Duodenal mucosa (tissue), 2 donors: ENCODE measurements around the gene ENOX2.
"Not testable (repeated sequence)": the region's sequence is repeated elsewhere in the genome, so short reads cannot be mapped to it uniquely, and the experiment has no call there.

Experiments
- H3K27ac ChIP-seq: one replicate; pipeline ENCODE4 v1.7.0; 2013; ENCODE audit warnings: low read depth, low read length
- H3K27me3 ChIP-seq, 2 donors: one replicate each; pipeline ENCODE4 v1.7.0; 2013; ENCODE audit warnings: low read length in 2 of 2, control low read depth in 1 of 2; ENCODE audit not compliant: insufficient read depth in 2 of 2, control insufficient read depth in 1 of 2
- H3K36me3 ChIP-seq, 2 donors: one replicate each; pipeline ENCODE4 v1.7.0; 2013; ENCODE audit warnings: low read length in 2 of 2, control low read depth in 1 of 2; ENCODE audit not compliant: insufficient read depth in 2 of 2, control insufficient read depth in 1 of 2
- H3K4me1 ChIP-seq, 2 donors: one replicate each; pipeline ENCODE4 v1.7.0; 2013; ENCODE audit warnings: low read length in 2 of 2, control low read depth in 1 of 2; ENCODE audit not compliant: insufficient read depth in 2 of 2, control insufficient read depth in 1 of 2
- H3K4me3 ChIP-seq, 2 donors: one replicate each; pipeline ENCODE4 v1.7.0; 2013; ENCODE audit warnings: low read length in 2 of 2, low read depth in 1 of 2
- H3K9ac ChIP-seq, 2 donors: one replicate each; pipeline ENCODE4 v1.7.0; 2013; ENCODE audit warnings: low read length in 2 of 2, low read depth in 1 of 2
- H3K9me3 ChIP-seq, 2 donors: one replicate each; pipeline ENCODE4 v1.7.0; 2013; ENCODE audit warnings: low read length in 2 of 2, control low read depth in 1 of 2; ENCODE audit not compliant: control insufficient read depth in 1 of 2

ENOX2 gene

GRCh38 chrX:130902783-130903613, at the start of gene ENOX2:
TSS of gene ENOX2 (minus strand) at chrX:130903209. CDS start at chrX:130703216, 199,993 bp downstream.
- H3K27ac ChIP-seq = no peak within 1 kb of the TSS
- peaks cover 0 to 5% of the 10 kb centered on the region in 2 donors for H3K4me1 ChIP-seq
- H3K27me3 ChIP-seq = no peaks in the 10 kb centered on the region
- H3K4me3 ChIP-seq = peak within 1 kb of the TSS; percentile 73 to 83
- H3K36me3 ChIP-seq = peaks cover 0 to 3% of the 10 kb centered on the region in 2 donors
- no peaks in the 10 kb centered on the region for H3K9me3 ChIP-seq
- peak within 1 kb of the TSS; percentile 54 to 63 for H3K9ac ChIP-seq

GRCh38 chrX:130952266-130953043, 49.4 kb upstream of the ENOX2 start:
- Histone ChIP-seq H3K27ac (no peak overlapping the region), H3K9me3 (no peaks in the 10 kb centered on the region), H3K4me1 (no peaks in the 10 kb centered on the region), H3K9ac (no peak overlapping the region), H3K36me3 (no peaks in the 10 kb centered on the region), H3K4me3 (no peak overlapping the region), H3K27me3 (no peaks in the 10 kb centered on the region)

GRCh38 chrX:130944230-130944629, 41.2 kb upstream of the ENOX2 start:
- Histone ChIP-seq H3K27ac (no peak overlapping the region), H3K9ac (no peak overlapping the region), H3K4me1 (no peaks in the 10 kb centered on the region), H3K9me3 (no peaks in the 10 kb centered on the region), H3K4me3 (no peak overlapping the region), H3K36me3 (no peaks in the 10 kb centered on the region), H3K27me3 (no peaks in the 10 kb centered on the region)

- Histone ChIP-seq H3K9ac (no peak overlapping the region), H3K4me1 (no peaks in the 10 kb centered on the region)
These were observed 34.1 kb upstream of the ENOX2 start for GRCh38 chrX:130937101-130937500.

GRCh38 chrX:130933358-130933757, 30.3 kb upstream of the ENOX2 start:
- Histone ChIP-seq H3K4me1 (no peaks in the 10 kb centered on the region), H3K27me3 (no peaks in the 10 kb centered on the region), H3K4me3 (no peak overlapping the region), H3K9me3 (no peaks in the 10 kb centered on the region), H3K36me3 (no peaks in the 10 kb centered on the region), H3K9ac (no peak overlapping the region), H3K27ac (no peak overlapping the region)

More at GRCh38 chrX:130937101-130937500, 34.1 kb upstream of the ENOX2 start:
- no peaks in the 10 kb centered on the region for H3K36me3 ChIP-seq
- no peaks in the 10 kb centered on the region for H3K27me3 ChIP-seq
- no peak overlapping the region for H3K4me3 ChIP-seq
- no peaks in the 10 kb centered on the region for H3K9me3 ChIP-seq
- no peak overlapping the region for H3K27ac ChIP-seq

- not testable (repeated sequence) for H3K4me3 ChIP-seq, H3K9ac ChIP-seq, H3K27me3 ChIP-seq, H3K36me3 ChIP-seq, H3K4me1 ChIP-seq, H3K27ac ChIP-seq, H3K9me3 ChIP-seq
These were observed 17.4 kb upstream of the ENOX2 start for GRCh38 chrX:130920405-130920804.

GRCh38 chrX:130919676-130920075, 16.7 kb upstream of the ENOX2 start:
- not testable (repeated sequence) for H3K9me3 ChIP-seq, H3K4me1 ChIP-seq, H3K27me3 ChIP-seq, H3K36me3 ChIP-seq, H3K27ac ChIP-seq, H3K4me3 ChIP-seq, H3K9ac ChIP-seq

GRCh38 chrX:130918498-130918897, 15.5 kb upstream of the ENOX2 start:
- H3K4me1 ChIP-seq, H3K27me3 ChIP-seq, H3K4me3 ChIP-seq, H3K9me3 ChIP-seq, H3K27ac ChIP-seq, H3K9ac ChIP-seq, H3K36me3 ChIP-seq: not testable (repeated sequence)

- no peaks in the 10 kb centered on the region for H3K36me3 ChIP-seq
- H3K9me3 ChIP-seq = no peaks in the 10 kb centered on the region
- H3K27me3 ChIP-seq = no peaks in the 10 kb centered on the region
- no peaks in the 10 kb centered on the region for H3K4me1 ChIP-seq
- no peak overlapping the region for H3K27ac ChIP-seq
- no peak overlapping the region for H3K9ac ChIP-seq
- H3K4me3 ChIP-seq = no peak overlapping the region
These were observed 13.8 kb upstream of the ENOX2 start for GRCh38 chrX:130916636-130917422.

GRCh38 chrX:130915302-130915701, 12.3 kb upstream of the ENOX2 start:
- H3K4me3 ChIP-seq = no peak overlapping the region
- H3K9ac ChIP-seq = no peak overlapping the region
- no peaks in the 10 kb centered on the region for H3K4me1 ChIP-seq
- H3K27ac ChIP-seq = no peak overlapping the region
- H3K27me3 ChIP-seq = no peaks in the 10 kb centered on the region
- H3K36me3 ChIP-seq = no peaks in the 10 kb centered on the region
- no peaks in the 10 kb centered on the region for H3K9me3 ChIP-seq
